Measurements from ENCODE around the gene ZNF487. TPM values are rescaled to one million over a fixed set of nuclear protein-coding genes. Genes with fewer than 3 reads are reported as not detected.

The ZNF487 gene
- total and polyA plus RNA-seq, 2 of the 13 experiments (the other 11 are each of a cell fraction or from before 2014, with no cell fraction given): 7.4 to 8.8 TPM

DNA sequence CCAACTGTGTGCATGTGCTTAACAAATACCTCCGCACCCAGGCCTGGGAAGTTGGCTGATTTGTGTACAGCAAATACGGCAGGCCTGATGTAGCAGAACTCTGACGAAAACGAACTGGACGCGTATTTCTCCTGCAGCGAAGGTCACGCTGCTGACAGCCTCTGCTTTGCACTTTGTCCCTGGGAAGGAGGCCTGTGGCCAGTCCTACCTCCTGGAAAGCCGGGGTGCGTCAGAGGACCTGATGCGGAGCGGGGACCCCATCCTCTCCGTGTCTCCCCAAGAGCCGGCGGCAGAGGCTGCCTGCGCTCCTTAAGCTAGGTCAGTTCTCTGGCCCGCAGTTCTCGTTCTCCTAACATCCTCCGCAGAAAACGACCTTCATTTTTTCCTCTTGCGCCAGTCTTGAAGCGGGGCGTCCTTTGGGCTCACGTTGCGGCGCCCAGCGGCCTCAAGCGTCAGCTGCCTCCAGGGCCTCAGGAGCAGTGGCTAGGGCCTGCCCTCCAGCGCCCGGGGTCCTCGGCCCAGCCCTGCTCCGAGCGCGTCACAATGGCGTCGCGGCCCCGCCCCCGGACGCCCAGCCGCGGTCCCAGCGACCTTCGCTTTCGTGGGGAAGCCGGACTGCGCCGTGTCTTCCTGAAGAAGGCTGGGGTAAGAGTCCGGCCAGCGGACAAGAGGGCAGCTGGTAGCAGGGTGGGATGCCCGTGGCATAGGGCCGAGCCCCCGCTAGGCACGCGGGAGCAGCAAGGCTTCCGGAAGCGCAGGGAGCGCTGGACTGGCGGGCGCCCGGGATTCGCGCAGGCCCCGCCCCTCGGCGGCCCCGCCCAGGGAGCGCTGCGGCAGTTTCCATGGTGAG is at the start of gene ZNF487 (continued):
- TF ChIP-seq ZNF710 (CRISPR knock-in tag; IDR thresholded peaks at IDR 0.05; ENCODE audit: borderline replicate concordance) (peak; percentile 83), FOXC1 (CRISPR knock-in tag; IDR thresholded peaks at IDR 0.05; ENCODE audit: borderline replicate concordance) (peak; percentile 92), ZNF564 (CRISPR knock-in tag; IDR thresholded peaks at IDR 0.05) (peak; percentile 88; the same call in 1 of the 2 replicates), CEBPZ (IDR thresholded peaks at IDR 0.05; ENCODE audit: low read length) (no peak), TFAP4 (IDR thresholded peaks at IDR 0.05; ENCODE audit: borderline replicate concordance, low read depth) (peak; percentile 65; the same call in 1 of the 2 replicates), LRRFIP1 (CRISPR knock-in tag; conservative IDR thresholded peaks at IDR 0.05) (no peak), CEBPB (IDR thresholded peaks at IDR 0.05; ENCODE audit: borderline replicate concordance, low read depth, low read length) (0 out of 2 replicates have a peak, but pooled peaks have one; percentile 0), SMARCC2 (IDR thresholded peaks at IDR 0.05) (no peak), ZNF441 (CRISPR knock-in tag; IDR thresholded peaks at IDR 0.05; ENCODE audit: borderline replicate concordance) (peak; percentile 69; the same call in 1 of the 2 replicates), ZSCAN9 (CRISPR knock-in tag; IDR thresholded peaks at IDR 0.05; ENCODE audit: borderline replicate concordance) (no peak), BCLAF1 (IDR thresholded peaks at IDR 0.05) (no peak), ZNF709 (CRISPR knock-in tag; IDR thresholded peaks at IDR 0.05) (peak; percentile 70; the same call in 1 of the 2 replicates), ZNF850 (CRISPR knock-in tag; conservative IDR thresholded peaks at IDR 0.05) (0 out of 2 replicates have a peak, but pooled peaks have one; percentile 82), KDM5A (IDR thresholded peaks at IDR 0.05; ENCODE audit: borderline replicate concordance, low read length) (0 out of 2 replicates have a peak, but pooled peaks have one; percentile 42), NPAS2 (CRISPR knock-in tag; IDR thresholded peaks at IDR 0.05; ENCODE audit: borderline replicate concordance) (no peak), ZNF496 (CRISPR knock-in tag; IDR thresholded peaks at IDR 0.05; ENCODE audit: insufficient replicate concordance) (no peak)

Data from HepG2 (cell line).